WTC11 (cell line): ENCODE measurements around the gene COMMD9. TPM values are rescaled to one million over a fixed set of nuclear protein-coding genes. Genes with fewer than 3 reads are reported as not detected.

ENCODE experiments used
- ATAC-seq: fragments of 200-7000 bp; cut with Tn5 transposase; 2 replicates; pipeline ENCODE4 v1.10.0; 2021; ENCODE audit warnings: mild to moderate bottlenecking, moderate library complexity
- CTCF ChIA-PET: fragments of 300-600 bp; sonication (Branson Sonifier 250); formaldehyde crosslinking; loops from one replicate; lab custom pipeline; 2021; ENCODE audit warnings: antibody characterized with exemption; lab: Charles Lee
- POLR2A ChIA-PET: fragments of 350-600 bp; sonication (Branson Sonifier 250); formaldehyde crosslinking; loops from one replicate; lab custom pipeline; 2021; ENCODE audit warnings: antibody characterized with exemption; lab: Charles Lee
- DNase-seq: peaks from one replicate; pipeline ENCODE4 v3.0.0; 2021; ENCODE audit warnings: low spot score
- H3K27ac Mint-ChIP-seq: 2 replicates; pipeline ENCODE4 v1.8.0; 2021; ENCODE audit warnings: mixed read lengths
- H3K27me3 Mint-ChIP-seq: 2 replicates; pipeline ENCODE4 v1.8.0; 2021; ENCODE audit warnings: low read depth, mild to moderate bottlenecking, moderate library complexity, mixed read lengths
- H3K36me3 Mint-ChIP-seq: 2 replicates; pipeline ENCODE4 v1.8.0; 2021; ENCODE audit warnings: mixed read lengths
- H3K4me1 Mint-ChIP-seq: 2 replicates; pipeline ENCODE4 v1.8.0; 2022; ENCODE audit warnings: mixed read lengths
- H3K4me3 Mint-ChIP-seq: 2 replicates; pipeline ENCODE4 v1.8.0; 2021; ENCODE audit warnings: mild to moderate bottlenecking, moderate library complexity, mixed read lengths
- H3K9me3 Mint-ChIP-seq: 2 replicates; pipeline ENCODE4 v1.8.0; 2021; ENCODE audit warnings: mixed read lengths
- ATF3 ChIP-seq: sonication (generic); formaldehyde crosslinking; conservative IDR thresholded peaks from 2 replicates; pipeline ENCODE4 v1.8.1; 2022; ENCODE audit warnings: mild to moderate bottlenecking, missing genetic modification reagents
- CREB1 ChIP-seq: sonication (generic); formaldehyde crosslinking; IDR thresholded peaks from 2 replicates; pipeline ENCODE4 v1.8.0; 2023; ENCODE audit warnings: mild to moderate bottlenecking, missing genetic modification reagents
- ERG ChIP-seq: fragments of 250-450 bp; sonication (Bioruptor Pico); IDR thresholded peaks from 2 replicates; pipeline ENCODE4 v1.8.0; 2021; ENCODE audit warnings: mild to moderate bottlenecking
- FOXK1 ChIP-seq: sonication (generic); formaldehyde crosslinking; IDR thresholded peaks from 2 replicates; pipeline ENCODE4 v1.8.0; 2022; ENCODE audit warnings: mild to moderate bottlenecking, moderate library complexity, missing genetic modification reagents
- FOXP4 ChIP-seq: sonication (generic); formaldehyde crosslinking; IDR thresholded peaks from 2 replicates; pipeline ENCODE4 v1.8.0; 2022; ENCODE audit warnings: mild to moderate bottlenecking, missing genetic modification reagents
- GTF2I ChIP-seq: fragments of 250-450 bp; sonication (Bioruptor Pico); conservative IDR thresholded peaks from 2 replicates; pipeline ENCODE4 v1.4.0; 2021; ENCODE audit warnings: mild to moderate bottlenecking
- JUN ChIP-seq: sonication (generic); formaldehyde crosslinking; IDR thresholded peaks from 2 replicates; pipeline ENCODE4 v1.8.0; 2023; ENCODE audit warnings: mild to moderate bottlenecking, missing genetic modification reagents
- KAT7 ChIP-seq: sonication (generic); formaldehyde crosslinking; IDR thresholded peaks from 2 replicates; pipeline ENCODE4 v1.8.1; 2023; ENCODE audit warnings: missing genetic modification reagents, mild to moderate bottlenecking, borderline replicate concordance
- MAX ChIP-seq: sonication (generic); formaldehyde crosslinking; IDR thresholded peaks from 2 replicates; pipeline ENCODE4 v1.8.0; 2022; ENCODE audit warnings: mild to moderate bottlenecking, missing genetic modification reagents
- NR3C1 ChIP-seq: sonication (generic); formaldehyde crosslinking; conservative IDR thresholded peaks from 2 replicates; pipeline ENCODE4 v1.8.1; 2023; ENCODE audit warnings: low read depth, mild to moderate bottlenecking, missing genetic modification reagents
- RELA ChIP-seq: sonication (generic); formaldehyde crosslinking; IDR thresholded peaks from 2 replicates; pipeline ENCODE4 v1.8.1; 2022; ENCODE audit warnings: missing genetic modification reagents, mild to moderate bottlenecking, borderline replicate concordance
- RORB ChIP-seq: fragments of 250-450 bp; sonication (Bioruptor Pico); IDR thresholded peaks from 2 replicates; pipeline ENCODE4 v1.9.0; 2021; ENCODE audit warnings: mild to moderate bottlenecking
- TEAD4 ChIP-seq: sonication (generic); formaldehyde crosslinking; IDR thresholded peaks from 2 replicates; pipeline ENCODE4 v1.8.0; 2022; ENCODE audit warnings: mild to moderate bottlenecking, missing genetic modification reagents
- ZNF138 ChIP-seq: sonication (generic); formaldehyde crosslinking; conservative IDR thresholded peaks from 2 replicates; pipeline ENCODE4 v1.8.1; 2022; ENCODE audit warnings: mild to moderate bottlenecking, moderate library complexity, missing genetic modification reagents
- ZNF219 ChIP-seq: sonication (generic); formaldehyde crosslinking; IDR thresholded peaks from 2 replicates; pipeline ENCODE4 v1.8.0; 2023; ENCODE audit warnings: missing genetic modification reagents, mild to moderate bottlenecking, borderline replicate concordance
- ZNF263 ChIP-seq: sonication (generic); formaldehyde crosslinking; IDR thresholded peaks from 2 replicates; pipeline ENCODE4 v1.8.1; 2022; ENCODE audit warnings: low read depth, mild to moderate bottlenecking, moderate library complexity, missing genetic modification reagents
- ZNF396 ChIP-seq: fragments of 250-450 bp; sonication (Bioruptor Pico); IDR thresholded peaks from 2 replicates; pipeline ENCODE4 v1.8.0; 2021; ENCODE audit warnings: mild to moderate bottlenecking, moderate library complexity, borderline replicate concordance
- ZSCAN18 ChIP-seq: fragments of 250-450 bp; sonication (Bioruptor Pico); IDR thresholded peaks from 2 replicates; pipeline ENCODE4 v2.1.2; 2022; ENCODE audit warnings: mild to moderate bottlenecking, moderate library complexity
- total RNA-seq: library from RNA; stranded (reverse); gene quantifications from 3 replicates; pipeline ENCODE4 v1.2.3, GENCODE V29; 2021

COMMD9 gene
- total RNA-seq, 1 experiment from 2014 or later: 33.3 TPM

GRCh38 chr11:36296884-36297543 lies 7.8 kb upstream of the COMMD9 start:
- DNase-seq: no peak
- no peak for TF ChIP-seq NR3C1 (CRISPR knock-in tag)
- Mint-ChIP-seq H3K4me3 (no peak overlapping the region), H3K27me3 (peaks cover 3% of the 10 kb centered on the region; the same call in 1 of the 2 replicates), H3K4me1 (no peaks in the 10 kb centered on the region), H3K9me3 (peaks cover 9% of the 10 kb centered on the region), H3K36me3 (no peaks in the 10 kb centered on the region), H3K27ac (no peak overlapping the region)
- CTCF ChIA-PET: interaction anchor here (1.2 to 1.4 kb wide), 3 partner anchors 79 to 196 kb away, joined by 3 to 5 read pairs (median 4); no protein-coding TSS in a partner anchor
- ATAC-seq: no peak
- POLR2A ChIA-PET: no interaction called here

- no peak for ATAC-seq
- no peak within 1 kb of the TSS for H3K27ac Mint-ChIP-seq
Observed at GRCh38 chr11:36295926-36296325, 6.7 kb upstream of the COMMD9 start, which contains the start of gene PRR5L. TSS of gene PRR5L (plus strand) at chr11:36296288. CDS start at chr11:36401122, 104,834 bp downstream.

GRCh38 chr11:36292311-36292722 lies 3.1 kb upstream of the COMMD9 start:
- CTCF ChIA-PET: interaction anchor here (0.7 to 7.6 kb wide), 28 partner anchors 8 to 470 kb away, joined by 3 to 114 read pairs (median 5); no protein-coding TSS in a partner anchor
- H3K27ac Mint-ChIP-seq: no peak overlapping the region
- ATAC-seq: peak; percentile 28

More at GRCh38 chr11:36295926-36296325, 6.7 kb upstream of the COMMD9 start, which contains the start of gene PRR5L:
- Mint-ChIP-seq H3K4me1 (no peaks in the 10 kb centered on the region), H3K9me3 (peaks cover 9% of the 10 kb centered on the region), H3K4me3 (no peak within 1 kb of the TSS), H3K36me3 (no peaks in the 10 kb centered on the region), H3K27me3 (peaks cover 7% of the 10 kb centered on the region)
- ChIA-PET CTCF (interaction anchor here (0.8 to 1.4 kb wide), 3 partner anchors 11 to 197 kb away, joined by 3 to 5 read pairs (median 4); no protein-coding TSS in a partner anchor), POLR2A (no interaction called here)
- no peak for TF ChIP-seq RELA (CRISPR knock-in tag)
- DNase-seq: no peak

GRCh38 chr11:36288442-36289225 lies 590 bp downstream of the COMMD9 start:
- H3K27ac Mint-ChIP-seq: peak overlapping the region; percentile 80
- no peaks in the 10 kb centered on the region for H3K36me3 Mint-ChIP-seq
- peak overlapping the region; percentile 92 for H3K4me3 Mint-ChIP-seq
- CTCF ChIA-PET: interaction anchor here (0.5 to 7.6 kb wide), 5 partner anchors 22 to 467 kb away, joined by 4 to 114 read pairs (median 6); no protein-coding TSS in a partner anchor
- H3K9me3 Mint-ChIP-seq: peaks cover 4% of the 10 kb centered on the region
- peaks cover 5% of the 10 kb centered on the region for H3K4me1 Mint-ChIP-seq
- POLR2A ChIA-PET: interaction anchor here (0.6 kb wide), 1 partner anchor 12 kb away, joined by 6 read pairs; no protein-coding TSS in a partner anchor
- DNase-seq: no peak
- no peak for ATAC-seq
- H3K27me3 Mint-ChIP-seq: peaks cover 24% of the 10 kb centered on the region
- TF ChIP-seq ZNF263 (no peak), TEAD4 (CRISPR knock-in tag) (no peak), KAT7 (CRISPR knock-in tag) (no peak), NR3C1 (CRISPR knock-in tag) (no peak), RELA (CRISPR knock-in tag) (no peak), ATF3 (no peak), FOXP4 (CRISPR knock-in tag) (no peak), FOXK1 (no peak), ZNF219 (CRISPR knock-in tag) (no peak), CREB1 (CRISPR knock-in tag) (no peak), ZNF396 (no peak), ZNF138 (CRISPR knock-in tag) (no peak), RORB (no peak), ERG (CRISPR knock-in tag) (no peak), MAX (CRISPR knock-in tag) (no peak)

More at GRCh38 chr11:36292311-36292722, 3.1 kb upstream of the COMMD9 start:
- Mint-ChIP-seq H3K4me3 (no peak overlapping the region), H3K4me1 (peaks cover 5% of the 10 kb centered on the region), H3K27me3 (peaks cover 24% of the 10 kb centered on the region), H3K36me3 (no peaks in the 10 kb centered on the region), H3K9me3 (no peaks in the 10 kb centered on the region)
- TF ChIP-seq JUN (CRISPR knock-in tag) (no peak), GTF2I (CRISPR knock-in tag) (peak; percentile 97), ZSCAN18 (CRISPR knock-in tag) (no peak)
- POLR2A ChIA-PET: interaction anchor here (1.2 kb wide), 1 partner anchor 201 kb away, joined by 4 read pairs; no protein-coding TSS in a partner anchor
- DNase-seq: no peak
